H1 (cell line): ENCODE data around the gene HSPA12A. TPM values are rescaled to one million over a fixed set of nuclear protein-coding genes. Genes with fewer than 3 reads are reported as not detected.

Experiments
- RBBP5 ChIP-seq: IDR thresholded peaks from 2 replicates; pipeline ENCODE4 v1.7.1; 2012; ENCODE audit warnings: low read depth, mild to moderate bottlenecking, inconsistent platforms, low read length, moderate library complexity, borderline replicate concordance
- polyA plus RNA-seq, 7 experiments: library from polyadenylated mRNA; depleted of rRNA in 3 of 7; stranded (reverse) in 5 of 7; unstranded in 2 of 7; fragments of >200 nt in 5 of 7; fragments of 200-250 nt in 2 of 7; gene quantifications; 1 replicate in 5 of 7; 2 replicates in 1 of 7; 4 replicates in 1 of 7; pipeline versions ENCODE4 v1.2.1 to v1.2.3, GENCODE V29; 2011 to 2013; ENCODE audit warnings: missing spikeins in 2 of 7, mixed read lengths in 2 of 7
- total RNA-seq: library from RNA; stranded (reverse); fragmentation: NEBNext Ultra II Directional; extraction: Animal tissue kit (Norgen Biotek cat#: 25700); gene quantifications from 2 replicates; pipeline ENCODE4 v1.2.1, GENCODE V29; 2021
- TF ChIP-seq, protein P1 (sequence below): fragments of 300-600 bp; sonication (generic); IDR thresholded peaks from 2 replicates; pipeline ENCODE4 v1.7.1; 2012; ENCODE audit warnings: low read length, moderate library complexity, mild to moderate bottlenecking, inconsistent platforms; ENCODE audit not compliant: insufficient replicate concordance

HSPA12A gene
- total and polyA plus RNA-seq, 2 of the 8 experiments (the other 6 are each of a cell fraction or from before 2014, with no cell fraction given): 3.1 to 6.9 TPM

DNA sequence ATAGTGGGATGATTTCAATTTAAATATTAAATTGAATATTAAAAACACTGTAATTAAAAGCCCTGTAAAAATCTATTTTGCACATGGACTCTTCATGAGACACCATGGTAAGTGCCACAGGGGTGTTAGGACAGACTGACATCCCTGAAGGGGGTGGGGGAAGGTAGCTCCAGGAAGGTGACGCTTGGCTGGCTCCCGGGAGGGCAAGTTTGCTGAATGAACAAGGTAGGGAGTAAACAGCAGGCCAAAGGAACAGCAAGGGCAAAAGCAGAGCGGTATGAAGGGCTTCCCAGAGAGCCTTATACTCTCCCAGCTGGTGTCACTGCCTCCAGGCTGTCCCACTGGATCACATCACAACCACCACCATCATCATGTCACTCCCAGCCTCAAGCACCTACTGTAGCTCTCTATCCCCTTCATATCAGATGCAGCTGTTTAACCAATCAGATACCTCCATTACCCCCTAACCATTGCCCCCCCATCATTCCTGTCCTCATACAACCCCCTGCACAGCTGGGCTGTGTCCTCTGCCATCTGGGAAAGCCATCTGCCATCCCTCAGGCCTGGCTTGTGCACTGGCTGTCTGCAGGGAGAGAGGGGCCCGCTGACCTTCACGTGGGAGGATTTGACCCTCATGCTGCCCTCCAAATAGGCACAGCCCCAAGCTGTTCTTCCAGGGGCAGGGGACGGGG is 19.5 kb downstream of the HSPA12A start (continued):
- TF ChIP-seq, protein P1, sequence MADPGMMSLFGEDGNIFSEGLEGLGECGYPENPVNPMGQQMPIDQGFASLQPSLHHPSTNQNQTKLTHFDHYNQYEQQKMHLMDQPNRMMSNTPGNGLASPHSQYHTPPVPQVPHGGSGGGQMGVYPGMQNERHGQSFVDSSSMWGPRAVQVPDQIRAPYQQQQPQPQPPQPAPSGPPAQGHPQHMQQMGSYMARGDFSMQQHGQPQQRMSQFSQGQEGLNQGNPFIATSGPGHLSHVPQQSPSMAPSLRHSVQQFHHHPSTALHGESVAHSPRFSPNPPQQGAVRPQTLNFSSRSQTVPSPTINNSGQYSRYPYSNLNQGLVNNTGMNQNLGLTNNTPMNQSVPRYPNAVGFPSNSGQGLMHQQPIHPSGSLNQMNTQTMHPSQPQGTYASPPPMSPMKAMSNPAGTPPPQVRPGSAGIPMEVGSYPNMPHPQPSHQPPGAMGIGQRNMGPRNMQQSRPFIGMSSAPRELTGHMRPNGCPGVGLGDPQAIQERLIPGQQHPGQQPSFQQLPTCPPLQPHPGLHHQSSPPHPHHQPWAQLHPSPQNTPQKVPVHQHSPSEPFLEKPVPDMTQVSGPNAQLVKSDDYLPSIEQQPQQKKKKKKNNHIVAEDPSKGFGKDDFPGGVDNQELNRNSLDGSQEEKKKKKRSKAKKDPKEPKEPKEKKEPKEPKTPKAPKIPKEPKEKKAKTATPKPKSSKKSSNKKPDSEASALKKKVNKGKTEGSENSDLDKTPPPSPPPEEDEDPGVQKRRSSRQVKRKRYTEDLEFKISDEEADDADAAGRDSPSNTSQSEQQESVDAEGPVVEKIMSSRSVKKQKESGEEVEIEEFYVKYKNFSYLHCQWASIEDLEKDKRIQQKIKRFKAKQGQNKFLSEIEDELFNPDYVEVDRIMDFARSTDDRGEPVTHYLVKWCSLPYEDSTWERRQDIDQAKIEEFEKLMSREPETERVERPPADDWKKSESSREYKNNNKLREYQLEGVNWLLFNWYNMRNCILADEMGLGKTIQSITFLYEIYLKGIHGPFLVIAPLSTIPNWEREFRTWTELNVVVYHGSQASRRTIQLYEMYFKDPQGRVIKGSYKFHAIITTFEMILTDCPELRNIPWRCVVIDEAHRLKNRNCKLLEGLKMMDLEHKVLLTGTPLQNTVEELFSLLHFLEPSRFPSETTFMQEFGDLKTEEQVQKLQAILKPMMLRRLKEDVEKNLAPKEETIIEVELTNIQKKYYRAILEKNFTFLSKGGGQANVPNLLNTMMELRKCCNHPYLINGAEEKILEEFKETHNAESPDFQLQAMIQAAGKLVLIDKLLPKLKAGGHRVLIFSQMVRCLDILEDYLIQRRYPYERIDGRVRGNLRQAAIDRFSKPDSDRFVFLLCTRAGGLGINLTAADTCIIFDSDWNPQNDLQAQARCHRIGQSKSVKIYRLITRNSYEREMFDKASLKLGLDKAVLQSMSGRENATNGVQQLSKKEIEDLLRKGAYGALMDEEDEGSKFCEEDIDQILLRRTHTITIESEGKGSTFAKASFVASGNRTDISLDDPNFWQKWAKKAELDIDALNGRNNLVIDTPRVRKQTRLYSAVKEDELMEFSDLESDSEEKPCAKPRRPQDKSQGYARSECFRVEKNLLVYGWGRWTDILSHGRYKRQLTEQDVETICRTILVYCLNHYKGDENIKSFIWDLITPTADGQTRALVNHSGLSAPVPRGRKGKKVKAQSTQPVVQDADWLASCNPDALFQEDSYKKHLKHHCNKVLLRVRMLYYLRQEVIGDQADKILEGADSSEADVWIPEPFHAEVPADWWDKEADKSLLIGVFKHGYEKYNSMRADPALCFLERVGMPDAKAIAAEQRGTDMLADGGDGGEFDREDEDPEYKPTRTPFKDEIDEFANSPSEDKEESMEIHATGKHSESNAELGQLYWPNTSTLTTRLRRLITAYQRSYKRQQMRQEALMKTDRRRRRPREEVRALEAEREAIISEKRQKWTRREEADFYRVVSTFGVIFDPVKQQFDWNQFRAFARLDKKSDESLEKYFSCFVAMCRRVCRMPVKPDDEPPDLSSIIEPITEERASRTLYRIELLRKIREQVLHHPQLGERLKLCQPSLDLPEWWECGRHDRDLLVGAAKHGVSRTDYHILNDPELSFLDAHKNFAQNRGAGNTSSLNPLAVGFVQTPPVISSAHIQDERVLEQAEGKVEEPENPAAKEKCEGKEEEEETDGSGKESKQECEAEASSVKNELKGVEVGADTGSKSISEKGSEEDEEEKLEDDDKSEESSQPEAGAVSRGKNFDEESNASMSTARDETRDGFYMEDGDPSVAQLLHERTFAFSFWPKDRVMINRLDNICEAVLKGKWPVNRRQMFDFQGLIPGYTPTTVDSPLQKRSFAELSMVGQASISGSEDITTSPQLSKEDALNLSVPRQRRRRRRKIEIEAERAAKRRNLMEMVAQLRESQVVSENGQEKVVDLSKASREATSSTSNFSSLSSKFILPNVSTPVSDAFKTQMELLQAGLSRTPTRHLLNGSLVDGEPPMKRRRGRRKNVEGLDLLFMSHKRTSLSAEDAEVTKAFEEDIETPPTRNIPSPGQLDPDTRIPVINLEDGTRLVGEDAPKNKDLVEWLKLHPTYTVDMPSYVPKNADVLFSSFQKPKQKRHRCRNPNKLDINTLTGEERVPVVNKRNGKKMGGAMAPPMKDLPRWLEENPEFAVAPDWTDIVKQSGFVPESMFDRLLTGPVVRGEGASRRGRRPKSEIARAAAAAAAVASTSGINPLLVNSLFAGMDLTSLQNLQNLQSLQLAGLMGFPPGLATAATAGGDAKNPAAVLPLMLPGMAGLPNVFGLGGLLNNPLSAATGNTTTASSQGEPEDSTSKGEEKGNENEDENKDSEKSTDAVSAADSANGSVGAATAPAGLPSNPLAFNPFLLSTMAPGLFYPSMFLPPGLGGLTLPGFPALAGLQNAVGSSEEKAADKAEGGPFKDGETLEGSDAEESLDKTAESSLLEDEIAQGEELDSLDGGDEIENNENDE: no peak
- TF ChIP-seq RBBP5: no peak
